Measurements from ENCODE around the gene TNFAIP2. TPM values are rescaled to one million over a fixed set of nuclear protein-coding genes. Genes with fewer than 3 reads are reported as not detected.

Gene TNFAIP2
- total and polyA plus RNA-seq, 2 of the 4 experiments (the other 2 are of a cell fraction), result 6.3 to 9.6 TPM

DNA sequence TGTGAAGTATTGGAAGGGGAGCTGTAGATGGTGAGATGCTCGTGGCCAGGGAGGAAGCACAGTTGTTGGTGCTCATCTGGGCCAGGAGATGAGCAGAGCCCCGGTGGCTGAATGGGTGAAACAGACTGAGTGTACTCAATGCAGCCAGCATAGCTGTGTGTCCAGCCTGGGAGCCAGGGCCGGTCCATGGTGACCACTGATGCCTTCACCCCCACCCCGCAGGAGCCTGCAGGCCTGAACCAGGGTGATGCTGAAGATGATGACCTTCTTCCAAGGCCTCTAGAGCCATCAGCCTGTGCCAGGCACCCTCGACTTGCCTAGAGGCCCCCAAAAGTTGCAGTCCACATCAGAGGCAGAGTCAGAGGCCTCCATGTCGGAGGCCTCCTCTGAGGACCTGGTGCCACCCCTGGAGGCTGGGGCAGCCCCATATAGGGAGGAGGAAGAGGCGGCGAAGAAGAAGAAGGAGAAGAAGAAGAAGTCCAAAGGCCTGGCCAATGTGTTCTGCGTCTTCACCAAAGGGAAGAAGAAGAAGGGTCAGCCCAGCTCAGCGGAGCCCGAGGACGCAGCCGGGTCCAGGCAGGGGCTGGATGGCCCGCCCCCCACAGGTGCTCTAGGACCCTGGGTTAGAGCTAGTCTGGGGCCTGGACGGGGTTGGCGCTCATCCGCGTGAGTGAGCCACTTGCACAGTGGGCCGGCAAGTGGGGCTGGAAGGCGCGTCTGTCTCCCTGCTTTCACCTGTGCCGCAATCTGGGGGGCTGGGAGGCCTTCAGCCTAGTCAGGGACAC lies 3.0 kb downstream of the TNFAIP2 start (continued):
- TF ChIP-seq RAD21 (IDR thresholded peaks at IDR 0.05; ENCODE audit: low read length), result no peak

DNA sequence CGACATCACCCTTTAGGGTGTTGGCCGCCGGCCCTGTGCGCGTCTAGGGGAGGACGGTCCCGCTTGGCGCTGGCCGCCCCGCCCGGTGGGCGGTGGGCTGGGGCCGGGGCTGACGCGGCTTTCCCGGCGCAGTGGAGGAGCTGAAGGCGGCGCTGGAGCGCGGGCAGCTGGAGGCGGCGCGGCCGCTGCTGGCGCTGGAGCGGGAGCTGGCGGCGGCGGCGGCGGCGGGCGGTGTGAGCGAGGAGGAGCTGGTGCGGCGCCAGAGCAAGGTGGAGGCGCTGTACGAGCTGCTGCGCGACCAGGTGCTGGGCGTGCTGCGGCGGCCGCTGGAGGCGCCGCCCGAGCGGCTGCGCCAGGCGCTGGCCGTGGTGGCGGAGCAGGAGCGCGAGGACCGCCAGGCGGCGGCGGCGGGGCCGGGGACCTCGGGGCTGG lies 3.6 kb downstream of the TNFAIP2 start:
- Histone ChIP-seq H2BK20ac (ENCODE audit: low read depth, low read length) (no peak overlapping the region), H3K79me1 (ENCODE audit: low read depth in 1 of 2, low read length in 2 of 2) (no peaks in the 10 kb centered on the region; a peak in 1 of 4 replicates), H3K23ac (ENCODE audit: low read depth, low read length) (no peak overlapping the region), H3K18ac (ENCODE audit: low read depth, low read length) (no peak overlapping the region), H3K4me2 (ENCODE audit: low read depth, low read length) (peak overlapping the region; percentile 37; the same call in 1 of the 2 replicates), H3K14ac (replicated peaks; ENCODE audit: low read depth, low read length) (no peak overlapping the region), H3K27ac (ENCODE audit: insufficient read depth, low read length) (no peak overlapping the region), H3K56ac (ENCODE audit: extremely low read depth, insufficient read depth, low read length) (no peak overlapping the region), H2BK5ac (ENCODE audit: low read depth, low read length, poor library complexity, severe bottlenecking) (no peak overlapping the region), H4K20me1 (ENCODE audit: insufficient read depth, low read length) (peaks cover 3% of the 10 kb centered on the region; the same call in 1 of the 2 replicates), H4K8ac (ENCODE audit: low read depth in 2 of 2, low read length in 2 of 2) (no peak overlapping the region), H3K9me1 (ENCODE audit: insufficient read depth, low read length) (peaks cover 5% of the 10 kb centered on the region), H3K9ac (ENCODE audit: low read depth, low read length) (no peak overlapping the region), H3K36me3 (ENCODE audit: control insufficient read depth, insufficient read depth, low read length) (no peaks in the 10 kb centered on the region), H2AK5ac (ENCODE audit: low read depth, low read length) (no peak overlapping the region), H3K4me3 (ENCODE audit: insufficient read depth, low read depth, low read length) (no peak overlapping the region), H2BK120ac (ENCODE audit: low read depth, low read length) (no peak overlapping the region), H2AFZ (replicated peaks; ENCODE audit: low read length, poor library complexity) (peak overlapping the region; percentile 85), H3K27me3 (ENCODE audit: control insufficient read depth, insufficient read depth, low read length) (peaks cover 6% of the 10 kb centered on the region; the same call in 1 of the 2 replicates), H3K4me1 (ENCODE audit: control insufficient read depth, insufficient read depth, low read length) (peaks cover 21% of the 10 kb centered on the region), H2AK9ac (replicated peaks; ENCODE audit: low read depth, low read length, poor library complexity) (peak overlapping the region; percentile 71), H2BK15ac (ENCODE audit: low read depth, low read length) (no peak overlapping the region), H4K91ac (ENCODE audit: insufficient read depth, low read depth, low read length) (no peak overlapping the region), H4K5ac (ENCODE audit: low read depth, low read length) (no peak overlapping the region), H3K4ac (ENCODE audit: low read depth, low read length) (no peak overlapping the region), H3K9me3 (ENCODE audit: control insufficient read depth, insufficient read depth, low read length) (no peaks in the 10 kb centered on the region)
- WGBS, 2 experiments (ENCODE audit: extremely low coverage in 2 of 2, insufficient read length in 1 of 2), result 14% methylated on average over 25 of the region's 62 CpGs; no CpG with 5 or more reads in 1 of the 2 experiments
- ChIA-PET POLR2A (ENCODE audit: unreplicated experiment) (no interaction called here), CTCF (interaction anchor here (0.6 kb wide), 1 partner anchor 58 kb away, joined by 3 read pairs; no protein-coding TSS in a partner anchor)
- peak; percentile 38 for ATAC-seq (ENCODE audit: low read depth)
- BruUV-seq (replicated peaks), result no TSS peak
- dilution Hi-C loops (cut with HindIII; ENCODE audit: low sequenced_read_pairs, unreplicated experiment), result no loop called here
- intact Hi-C loops (cut with micrococcal nuclease), result no loop called here
- in situ Hi-C loops (cut with MboI; ENCODE audit: low sequenced_read_pairs), result no loop called here
- TF ChIP-seq, protein P1, sequence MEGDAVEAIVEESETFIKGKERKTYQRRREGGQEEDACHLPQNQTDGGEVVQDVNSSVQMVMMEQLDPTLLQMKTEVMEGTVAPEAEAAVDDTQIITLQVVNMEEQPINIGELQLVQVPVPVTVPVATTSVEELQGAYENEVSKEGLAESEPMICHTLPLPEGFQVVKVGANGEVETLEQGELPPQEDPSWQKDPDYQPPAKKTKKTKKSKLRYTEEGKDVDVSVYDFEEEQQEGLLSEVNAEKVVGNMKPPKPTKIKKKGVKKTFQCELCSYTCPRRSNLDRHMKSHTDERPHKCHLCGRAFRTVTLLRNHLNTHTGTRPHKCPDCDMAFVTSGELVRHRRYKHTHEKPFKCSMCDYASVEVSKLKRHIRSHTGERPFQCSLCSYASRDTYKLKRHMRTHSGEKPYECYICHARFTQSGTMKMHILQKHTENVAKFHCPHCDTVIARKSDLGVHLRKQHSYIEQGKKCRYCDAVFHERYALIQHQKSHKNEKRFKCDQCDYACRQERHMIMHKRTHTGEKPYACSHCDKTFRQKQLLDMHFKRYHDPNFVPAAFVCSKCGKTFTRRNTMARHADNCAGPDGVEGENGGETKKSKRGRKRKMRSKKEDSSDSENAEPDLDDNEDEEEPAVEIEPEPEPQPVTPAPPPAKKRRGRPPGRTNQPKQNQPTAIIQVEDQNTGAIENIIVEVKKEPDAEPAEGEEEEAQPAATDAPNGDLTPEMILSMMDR (conservative IDR thresholded peaks at IDR 0.05; ENCODE audit: low read depth, low read length), result peak; percentile 33; the same call in 1 of the 2 replicates
- TF ChIP-seq CEBPB (IDR thresholded peaks at IDR 0.05; ENCODE audit: low read depth, low read length), result no peak
- no peak for TF ChIP-seq RAD21 (IDR thresholded peaks at IDR 0.05; ENCODE audit: low read length)
- no peak for DNase-seq

Data from IMR-90 (cell line).